ENCODE measurements around the gene SCAF1.
A peak's percentile ranks its signal among the peaks of the same experiment; 100 is the strongest.

Gene SCAF1

GRCh38 chr19:49676136-49676783 lies 34.3 kb downstream of the SCAF1 start:
- peaks cover 34% of the 10 kb centered on the region for H3K36me3 Mint-ChIP-seq (ENCODE audit: insufficient read depth)
- H3K4me3 Mint-ChIP-seq: peak overlapping the region; percentile 87 to 98
- DNase-seq (no peak), ATAC-seq (replicated peaks) (no peak)
- peaks cover 34 to 46% of the 10 kb centered on the region in 2 donors for H3K4me1 Mint-ChIP-seq (ENCODE audit: low read depth in 2 of 2)
- H3K27me3 Mint-ChIP-seq: no peaks in the 10 kb centered on the region
- H3K27ac Mint-ChIP-seq: peak overlapping the region; percentile 98 to 100
- H3K9me3 Mint-ChIP-seq: no peaks in the 10 kb centered on the region

- H3K4me3 Mint-ChIP-seq: peak overlapping the region; percentile 87 to 98
- no peaks in the 10 kb centered on the region for H3K9me3 Mint-ChIP-seq
- H3K27me3 Mint-ChIP-seq: no peaks in the 10 kb centered on the region
- ATAC-seq (replicated peaks) (peak; percentile 74), DNase-seq (peak; percentile 95 to 97 (median 96))
- peaks cover 36% of the 10 kb centered on the region for H3K36me3 Mint-ChIP-seq (ENCODE audit: insufficient read depth)
- peak overlapping the region; percentile 98 to 100 for H3K27ac Mint-ChIP-seq
- peaks cover 34 to 46% of the 10 kb centered on the region in 2 donors for H3K4me1 Mint-ChIP-seq (ENCODE audit: low read depth in 2 of 2)
Observed at GRCh38 chr19:49676784-49677230, 34.8 kb downstream of the SCAF1 start.

GRCh38 chr19:49677231-49677900 lies 35.4 kb downstream of the SCAF1 start, which contains the start of gene PRMT1:
Gene PRMT1, plus strand, starts transcription at chr19:49677271. Its CDS starts 10 bp downstream, at chr19:49677281.
- ATAC-seq (replicated peaks) (peak; percentile 44), DNase-seq (peak in 2 of 3 experiments; percentile 50 to 51)
- Mint-ChIP-seq H3K27ac (peak within 1 kb of the TSS; percentile 98 to 100), H3K36me3 (ENCODE audit: insufficient read depth) (peaks cover 39% of the 10 kb centered on the region), H3K9me3 (no peaks in the 10 kb centered on the region), H3K4me3 (peak within 1 kb of the TSS; percentile 87 to 98), H3K27me3 (no peaks in the 10 kb centered on the region), H3K4me1 (ENCODE audit: low read depth in 2 of 2) (peaks cover 29 to 41% of the 10 kb centered on the region in 2 donors)

- no peaks in the 10 kb centered on the region for H3K27me3 Mint-ChIP-seq
- ATAC-seq (replicated peaks) (peak; percentile 39), DNase-seq (peak; percentile 70 to 81 (median 75))
- H3K9me3 Mint-ChIP-seq: no peaks in the 10 kb centered on the region
- peaks cover 27 to 40% of the 10 kb centered on the region in 2 donors for H3K4me1 Mint-ChIP-seq (ENCODE audit: low read depth in 2 of 2)
- peaks cover 46% of the 10 kb centered on the region for H3K36me3 Mint-ChIP-seq (ENCODE audit: insufficient read depth)
- H3K27ac Mint-ChIP-seq: peak overlapping the region; percentile 98 to 100
- peak overlapping the region; percentile 87 to 98 for H3K4me3 Mint-ChIP-seq
Observed at GRCh38 chr19:49677901-49678674, 36.1 kb downstream of the SCAF1 start.

- H3K4me1 Mint-ChIP-seq (ENCODE audit: low read depth in 2 of 2): peaks cover 29 to 40% of the 10 kb centered on the region in 2 donors
Observed at GRCh38 chr19:49678985-49679770, 37.2 kb downstream of the SCAF1 start.

DNA sequence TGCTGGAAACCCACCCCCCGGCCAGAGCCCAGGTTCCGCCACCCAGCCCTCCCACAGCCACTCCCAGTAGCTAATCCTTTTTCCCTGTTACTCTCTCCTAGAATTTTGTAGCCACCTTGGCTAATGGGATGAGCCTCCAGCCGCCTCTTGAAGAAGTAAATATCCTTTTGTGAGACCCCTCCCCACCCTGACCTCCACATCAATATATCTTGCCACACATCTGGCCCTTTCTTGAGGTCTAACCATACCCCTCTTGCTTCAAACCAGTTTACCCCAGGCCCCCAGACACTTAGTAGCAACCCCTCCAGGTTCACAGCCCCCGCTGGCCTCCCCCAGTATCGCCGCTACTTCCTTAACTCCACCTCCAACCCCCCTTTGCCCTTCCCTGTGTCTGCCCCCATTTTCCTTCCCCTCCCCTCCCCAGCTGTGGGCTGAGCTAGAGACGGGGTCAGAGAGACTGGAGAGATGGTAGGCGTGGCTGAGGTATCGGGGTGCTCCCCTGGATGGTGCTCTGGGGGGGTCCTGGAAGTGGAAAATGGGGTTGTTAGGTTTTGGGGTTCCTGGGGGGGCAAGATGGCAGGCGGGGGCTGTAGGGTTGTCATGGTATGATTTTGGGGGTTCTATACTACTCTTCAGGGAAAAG lies 37.9 kb downstream of the SCAF1 start:
- Mint-ChIP-seq H3K4me1 (ENCODE audit: low read depth in 2 of 2) (peaks cover 29 to 40% of the 10 kb centered on the region in 2 donors), H3K4me3 (peak overlapping the region; percentile 4 to 50), H3K9me3 (no peaks in the 10 kb centered on the region), H3K36me3 (ENCODE audit: insufficient read depth) (peaks cover 61% of the 10 kb centered on the region), H3K27ac (peak overlapping the region; percentile 2 to 98), H3K27me3 (no peaks in the 10 kb centered on the region)
- no peak for ATAC-seq (replicated peaks)
- DNase-seq: no peak

More at GRCh38 chr19:49678985-49679770, 37.2 kb downstream of the SCAF1 start:
- DNase-seq (no peak), ATAC-seq (replicated peaks) (no peak)
- Mint-ChIP-seq H3K4me3 (peak overlapping the region in 1 of 2 donors; percentile 87), H3K9me3 (no peaks in the 10 kb centered on the region), H3K36me3 (ENCODE audit: insufficient read depth) (peaks cover 56% of the 10 kb centered on the region), H3K27ac (peak overlapping the region; percentile 98 to 100), H3K27me3 (no peaks in the 10 kb centered on the region)

- Mint-ChIP-seq H3K9me3 (no peaks in the 10 kb centered on the region), H3K27ac (peak overlapping the region in 1 of 2 donors; percentile 98), H3K27me3 (no peaks in the 10 kb centered on the region), H3K36me3 (ENCODE audit: insufficient read depth) (peaks cover 68% of the 10 kb centered on the region), H3K4me3 (peak overlapping the region; percentile 50 to 55), H3K4me1 (ENCODE audit: low read depth in 2 of 2) (peaks cover 29 to 40% of the 10 kb centered on the region in 2 donors)
- peak; percentile 95 to 96 (median 96) for DNase-seq
- ATAC-seq (replicated peaks): peak; percentile 8
Observed at GRCh38 chr19:49680421-49681351, 38.7 kb downstream of the SCAF1 start.

DNA sequence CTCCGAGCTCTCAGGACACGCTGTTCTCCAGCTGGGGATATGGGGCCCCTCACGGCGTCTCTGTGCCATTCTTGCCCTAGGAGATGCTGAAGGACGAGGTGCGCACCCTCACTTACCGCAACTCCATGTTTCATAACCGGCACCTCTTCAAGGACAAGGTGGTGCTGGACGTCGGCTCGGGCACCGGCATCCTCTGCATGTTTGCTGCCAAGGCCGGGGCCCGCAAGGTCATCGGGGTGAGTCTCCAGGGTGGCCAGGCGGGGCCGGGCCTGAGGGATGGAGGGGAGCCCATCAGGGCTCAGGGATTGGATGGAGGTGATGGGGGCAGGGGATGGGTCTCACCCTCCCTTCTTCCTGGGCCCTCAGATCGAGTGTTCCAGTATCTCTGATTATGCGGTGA lies 39.8 kb downstream of the SCAF1 start:
- DNase-seq (no peak), ATAC-seq (replicated peaks) (no peak)
- peaks cover 68% of the 10 kb centered on the region for H3K36me3 Mint-ChIP-seq (ENCODE audit: insufficient read depth)
- no peaks in the 10 kb centered on the region for H3K27me3 Mint-ChIP-seq
- peaks cover 22 to 30% of the 10 kb centered on the region in 2 donors for H3K4me1 Mint-ChIP-seq (ENCODE audit: low read depth in 2 of 2)
- no peak overlapping the region for H3K4me3 Mint-ChIP-seq
- no peaks in the 10 kb centered on the region for H3K9me3 Mint-ChIP-seq
- no peak overlapping the region for H3K27ac Mint-ChIP-seq

GRCh38 chr19:49682274-49682673 lies 40.3 kb downstream of the SCAF1 start:
- Mint-ChIP-seq H3K4me3 (no peak overlapping the region), H3K27ac (peak overlapping the region in 1 of 2 donors; percentile 57), H3K27me3 (no peaks in the 10 kb centered on the region), H3K4me1 (ENCODE audit: low read depth in 2 of 2) (peaks cover 22 to 26% of the 10 kb centered on the region in 2 donors), H3K9me3 (no peaks in the 10 kb centered on the region), H3K36me3 (ENCODE audit: insufficient read depth) (peaks cover 67% of the 10 kb centered on the region)
- ATAC-seq (replicated peaks) (no peak), DNase-seq (no peak)

- Mint-ChIP-seq H3K27ac (no peak overlapping the region), H3K36me3 (ENCODE audit: insufficient read depth) (peaks cover 66% of the 10 kb centered on the region), H3K4me3 (no peak overlapping the region), H3K9me3 (no peaks in the 10 kb centered on the region), H3K27me3 (no peaks in the 10 kb centered on the region), H3K4me1 (ENCODE audit: low read depth in 2 of 2) (peaks cover 17 to 18% of the 10 kb centered on the region in 2 donors)
- ATAC-seq (replicated peaks) (no peak), DNase-seq (no peak)
Observed at GRCh38 chr19:49683814-49684250, 41.8 kb downstream of the SCAF1 start.

DNA sequence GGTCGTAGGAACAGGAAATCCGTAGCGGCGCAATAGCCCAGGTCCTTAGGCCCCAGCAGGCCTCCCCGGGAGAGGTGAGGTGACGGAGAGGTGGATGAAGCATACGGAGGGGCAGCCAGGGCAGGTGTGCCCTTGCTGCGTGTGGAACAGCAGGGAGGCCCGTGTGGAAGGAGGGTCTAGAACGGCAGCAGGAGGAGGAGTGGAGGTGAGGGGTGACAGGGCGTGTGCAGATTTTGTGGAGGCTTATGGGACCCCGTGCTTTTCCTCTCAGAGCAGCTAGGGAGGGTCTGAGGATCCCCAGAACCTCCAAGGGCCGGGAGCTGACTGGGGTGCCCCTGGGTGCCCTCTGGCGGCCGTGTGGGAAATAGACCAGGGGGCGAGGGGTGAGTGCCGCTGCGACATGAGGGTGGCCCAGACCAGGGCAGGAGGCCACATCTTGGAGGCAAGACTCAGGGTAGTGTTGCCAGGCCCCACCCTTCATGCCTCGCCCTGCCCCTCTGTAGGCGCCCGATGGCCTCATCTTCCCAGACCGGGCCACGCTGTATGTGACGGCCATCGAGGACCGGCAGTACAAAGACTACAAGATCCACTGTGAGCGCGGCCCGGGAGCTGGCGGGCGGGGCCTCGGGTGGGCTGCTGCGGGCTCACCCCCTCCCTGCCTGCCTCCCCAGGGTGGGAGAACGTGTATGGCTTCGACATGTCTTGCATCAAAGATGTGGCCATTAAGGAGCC lies 42.4 kb downstream of the SCAF1 start:
- Mint-ChIP-seq H3K4me1 (ENCODE audit: low read depth in 2 of 2) (peaks cover 12 to 16% of the 10 kb centered on the region in 2 donors), H3K27me3 (no peaks in the 10 kb centered on the region), H3K36me3 (ENCODE audit: insufficient read depth) (peaks cover 67% of the 10 kb centered on the region), H3K4me3 (no peak overlapping the region), H3K27ac (no peak overlapping the region), H3K9me3 (no peaks in the 10 kb centered on the region)
- ATAC-seq (replicated peaks): no peak
- DNase-seq: no peak

Measured in effector memory CD8-positive, alpha-beta T cell (primary cell).